D341Med (cell line): ENCODE data around the gene IZUMO4.

Experiments used
- DNase-seq: peaks from one replicate; pipeline ENCODE4 v3.0.0; 2012; ENCODE audit warnings: low spot score

The IZUMO4 gene

GRCh38 chr19:2148482-2149135, 51.9 kb downstream of the IZUMO4 start:
- DNase-seq = no peak
